ENCODE measurements around the gene IKBKE.

IKBKE gene

GRCh38 chr1:206521694-206522402 lies 51.6 kb downstream of the IKBKE start:
- peaks cover 7% of the 10 kb centered on the region for H3K4me1 Mint-ChIP-seq
- H3K27ac Mint-ChIP-seq = no peak overlapping the region
- H3K9me3 Mint-ChIP-seq = no peaks in the 10 kb centered on the region
- ATAC-seq (no peak), DNase-seq (no peak)
- H3K4me3 Mint-ChIP-seq = no peak overlapping the region
- H3K27me3 Mint-ChIP-seq = no peaks in the 10 kb centered on the region

DNA sequence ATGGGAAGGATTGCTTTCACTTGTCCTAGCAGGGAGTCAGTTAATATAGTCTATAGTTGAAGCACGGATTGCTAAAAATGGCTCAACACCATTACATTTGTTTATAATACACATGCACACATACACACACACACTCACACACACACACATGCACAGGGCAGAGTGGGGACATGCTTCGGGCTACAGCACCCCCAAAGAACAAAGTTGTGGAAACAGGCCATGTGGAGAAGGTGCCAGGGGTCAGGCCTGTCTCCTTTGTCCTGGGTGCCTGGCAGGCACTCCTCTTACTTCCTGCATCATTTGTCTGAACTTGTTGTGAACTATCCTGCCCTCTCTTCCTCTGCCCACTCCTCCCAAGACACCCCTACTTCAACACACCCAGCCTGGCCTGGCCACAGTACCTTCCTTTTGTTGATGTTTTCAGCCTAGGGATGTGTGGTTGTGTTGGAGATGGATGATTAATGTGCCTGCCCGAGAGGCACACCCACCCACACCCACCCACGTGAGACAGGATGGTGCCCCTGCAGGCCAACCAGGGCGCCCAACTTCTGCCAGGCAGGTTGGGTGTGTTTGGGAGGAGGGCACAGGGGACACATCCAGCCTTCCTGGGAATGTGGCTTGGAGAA lies 54.6 kb downstream of the IKBKE start:
- H3K27ac Mint-ChIP-seq = no peak overlapping the region
- no peaks in the 10 kb centered on the region for H3K27me3 Mint-ChIP-seq
- H3K4me1 Mint-ChIP-seq = peaks cover 7% of the 10 kb centered on the region
- no peak overlapping the region for H3K4me3 Mint-ChIP-seq
- H3K9me3 Mint-ChIP-seq = no peaks in the 10 kb centered on the region
- peak; percentile 49 for ATAC-seq
- DNase-seq = no peak

DNA sequence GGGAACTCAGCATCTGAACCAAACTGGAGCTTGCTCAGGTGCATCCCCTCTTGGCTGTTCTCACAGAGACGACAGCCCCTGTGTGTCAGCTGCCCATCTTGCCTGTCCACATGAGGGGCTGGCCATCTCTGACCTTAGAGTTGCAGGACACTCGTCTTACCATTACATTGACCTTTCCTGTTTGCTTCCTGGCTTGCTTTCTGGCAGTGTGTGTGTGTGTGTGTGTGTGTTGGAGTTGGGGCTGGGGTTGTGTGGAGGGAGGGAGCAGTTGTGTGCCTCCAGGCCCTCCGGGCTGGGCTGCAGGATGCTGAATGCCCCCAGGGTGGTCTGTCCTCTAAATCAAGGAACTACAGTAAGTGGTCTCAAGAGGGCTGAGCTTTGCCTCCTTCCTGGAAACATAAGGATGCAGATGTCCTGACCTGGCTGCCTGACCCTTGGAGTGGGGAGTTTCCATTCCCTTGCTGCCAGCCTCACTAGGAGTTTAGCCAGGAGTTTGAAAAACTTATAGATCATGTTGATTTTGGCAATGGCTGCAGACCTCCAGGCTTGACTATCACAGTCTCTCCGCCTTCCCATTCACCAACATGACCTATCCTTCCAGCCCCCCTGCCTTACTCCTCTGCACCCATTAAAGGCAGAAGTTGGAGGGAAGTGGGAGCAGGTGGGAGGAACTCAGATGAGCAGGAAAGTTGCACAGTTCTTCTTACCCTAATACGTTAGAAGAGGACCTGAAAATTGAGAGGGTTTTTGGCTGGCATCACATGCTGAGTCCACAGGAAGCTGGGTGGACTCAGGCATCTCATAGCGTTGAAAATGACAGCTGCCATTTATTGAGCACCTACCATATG lies 56.0 kb downstream of the IKBKE start:
- Mint-ChIP-seq H3K4me3 (no peak overlapping the region), H3K27me3 (no peaks in the 10 kb centered on the region), H3K4me1 (peaks cover 7% of the 10 kb centered on the region), H3K27ac (no peak overlapping the region), H3K9me3 (no peaks in the 10 kb centered on the region)
- no peak for DNase-seq
- no peak for ATAC-seq

GRCh38 chr1:206529425-206529824 lies 59.1 kb downstream of the IKBKE start:
- Mint-ChIP-seq H3K27me3 (no peaks in the 10 kb centered on the region), H3K4me3 (no peak overlapping the region), H3K4me1 (peaks cover 7% of the 10 kb centered on the region), H3K27ac (no peak overlapping the region), H3K9me3 (no peaks in the 10 kb centered on the region)
- ATAC-seq (no peak), DNase-seq (no peak)

DNA sequence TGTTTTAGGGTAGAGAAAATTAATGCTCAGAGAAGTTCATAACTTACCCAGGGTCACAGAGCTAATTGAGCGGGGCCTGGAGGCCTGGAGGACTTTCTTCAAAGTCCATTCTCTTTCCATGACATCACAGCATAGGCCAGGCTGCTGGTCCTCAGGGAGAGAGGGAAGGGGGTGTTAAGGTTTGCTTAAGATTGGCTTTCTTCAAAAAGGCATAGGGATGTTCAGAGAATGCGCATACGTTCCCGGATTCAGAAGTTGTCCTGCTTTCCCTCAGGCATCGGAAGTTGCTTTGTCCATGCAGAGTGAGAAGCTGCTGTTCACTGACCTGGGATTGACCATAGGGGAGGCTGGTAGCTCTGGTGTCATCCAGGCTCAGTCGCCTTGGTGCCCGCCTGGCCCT lies 62.1 kb downstream of the IKBKE start:
- no peaks in the 10 kb centered on the region for H3K27me3 Mint-ChIP-seq
- H3K27ac Mint-ChIP-seq = no peak overlapping the region
- H3K4me1 Mint-ChIP-seq = no peaks in the 10 kb centered on the region
- ATAC-seq (no peak), DNase-seq (no peak)
- no peaks in the 10 kb centered on the region for H3K9me3 Mint-ChIP-seq
- H3K4me3 Mint-ChIP-seq = no peak overlapping the region

GRCh38 chr1:206534552-206534951 lies 64.3 kb downstream of the IKBKE start:
- no peak overlapping the region for H3K27ac Mint-ChIP-seq
- no peaks in the 10 kb centered on the region for H3K27me3 Mint-ChIP-seq
- no peak for DNase-seq

GRCh38 chr1:206535853-206536188 lies 65.5 kb downstream of the IKBKE start:
- Mint-ChIP-seq H3K9me3 (no peaks in the 10 kb centered on the region), H3K27ac (no peak overlapping the region)
- no peak for ATAC-seq

More at GRCh38 chr1:206534552-206534951, 64.3 kb downstream of the IKBKE start:
- peaks cover under 1% of the 10 kb centered on the region for H3K4me1 Mint-ChIP-seq
- no peak for ATAC-seq
- H3K9me3 Mint-ChIP-seq = no peaks in the 10 kb centered on the region
- no peak overlapping the region for H3K4me3 Mint-ChIP-seq

GRCh38 chr1:206537141-206537540 lies 66.9 kb downstream of the IKBKE start:
- Mint-ChIP-seq H3K9me3 (no peaks in the 10 kb centered on the region), H3K4me1 (peaks cover 13% of the 10 kb centered on the region), H3K27me3 (no peaks in the 10 kb centered on the region), H3K4me3 (no peak overlapping the region), H3K27ac (no peak overlapping the region)
- DNase-seq = no peak
- no peak for ATAC-seq

More at GRCh38 chr1:206535853-206536188, 65.5 kb downstream of the IKBKE start:
- H3K27me3 Mint-ChIP-seq = no peaks in the 10 kb centered on the region
- H3K4me3 Mint-ChIP-seq = no peak overlapping the region
- no peak for DNase-seq
- H3K4me1 Mint-ChIP-seq = peaks cover 13% of the 10 kb centered on the region

GRCh38 chr1:206538086-206538770 lies 68.0 kb downstream of the IKBKE start:
- H3K4me1 Mint-ChIP-seq = peaks cover 13% of the 10 kb centered on the region
- ATAC-seq = no peak
- no peak overlapping the region for H3K4me3 Mint-ChIP-seq
- no peak for DNase-seq
- H3K27ac Mint-ChIP-seq = no peak overlapping the region
- no peaks in the 10 kb centered on the region for H3K27me3 Mint-ChIP-seq
- no peaks in the 10 kb centered on the region for H3K9me3 Mint-ChIP-seq

DNA sequence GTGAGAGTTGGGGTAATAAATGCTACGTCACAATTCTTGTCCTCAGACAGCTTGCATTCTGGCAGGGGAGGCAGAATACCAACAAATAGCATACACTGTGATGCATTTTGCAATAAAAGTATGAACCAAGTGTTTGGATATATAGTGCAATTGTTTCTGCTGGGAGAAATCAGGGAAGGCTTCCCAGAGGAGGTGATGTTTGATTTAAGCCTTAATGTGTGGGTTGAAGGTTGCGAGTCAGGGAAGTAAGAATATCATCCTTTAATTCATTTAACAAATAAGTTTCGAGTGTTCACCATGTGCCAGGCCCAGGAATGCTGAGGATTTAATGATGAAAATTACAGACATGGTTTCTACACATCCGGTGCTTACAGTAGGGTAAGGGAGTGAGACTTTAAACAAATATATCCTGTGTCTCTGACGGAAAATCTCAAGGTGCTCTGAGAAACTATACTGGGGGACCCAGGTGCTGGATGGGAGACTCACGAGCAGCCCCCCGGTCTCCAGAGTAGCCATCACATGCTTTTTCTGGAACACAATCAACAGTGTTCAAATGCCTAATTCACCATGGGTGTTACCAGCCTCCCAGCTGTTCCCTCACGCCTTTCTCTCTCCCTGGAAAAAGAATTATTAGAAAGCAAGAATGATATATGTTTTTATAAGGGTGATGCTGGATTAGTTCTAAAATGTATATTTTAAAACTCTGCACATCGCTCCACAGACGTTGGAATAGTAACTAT lies 68.8 kb downstream of the IKBKE start:
- H3K4me3 Mint-ChIP-seq = no peak overlapping the region
- ATAC-seq = no peak
- H3K9me3 Mint-ChIP-seq = no peaks in the 10 kb centered on the region
- peaks cover 13% of the 10 kb centered on the region for H3K4me1 Mint-ChIP-seq
- DNase-seq = no peak
- H3K27ac Mint-ChIP-seq = no peak overlapping the region
- no peaks in the 10 kb centered on the region for H3K27me3 Mint-ChIP-seq

- Mint-ChIP-seq H3K4me3 (no peak overlapping the region), H3K9me3 (no peaks in the 10 kb centered on the region), H3K27me3 (no peaks in the 10 kb centered on the region), H3K4me1 (peaks cover 22% of the 10 kb centered on the region), H3K27ac (no peak overlapping the region)
- DNase-seq (no peak), ATAC-seq (no peak)
Measured at GRCh38 chr1:206540044-206540780, 69.9 kb downstream of the IKBKE start.

GRCh38 chr1:206541236-206541833 lies 71.1 kb downstream of the IKBKE start:
- ATAC-seq (no peak), DNase-seq (no peak)
- Mint-ChIP-seq H3K27me3 (no peaks in the 10 kb centered on the region), H3K27ac (peak overlapping the region; percentile 43 to 72), H3K9me3 (no peaks in the 10 kb centered on the region), H3K4me1 (peaks cover 33% of the 10 kb centered on the region), H3K4me3 (no peak overlapping the region)

DNA sequence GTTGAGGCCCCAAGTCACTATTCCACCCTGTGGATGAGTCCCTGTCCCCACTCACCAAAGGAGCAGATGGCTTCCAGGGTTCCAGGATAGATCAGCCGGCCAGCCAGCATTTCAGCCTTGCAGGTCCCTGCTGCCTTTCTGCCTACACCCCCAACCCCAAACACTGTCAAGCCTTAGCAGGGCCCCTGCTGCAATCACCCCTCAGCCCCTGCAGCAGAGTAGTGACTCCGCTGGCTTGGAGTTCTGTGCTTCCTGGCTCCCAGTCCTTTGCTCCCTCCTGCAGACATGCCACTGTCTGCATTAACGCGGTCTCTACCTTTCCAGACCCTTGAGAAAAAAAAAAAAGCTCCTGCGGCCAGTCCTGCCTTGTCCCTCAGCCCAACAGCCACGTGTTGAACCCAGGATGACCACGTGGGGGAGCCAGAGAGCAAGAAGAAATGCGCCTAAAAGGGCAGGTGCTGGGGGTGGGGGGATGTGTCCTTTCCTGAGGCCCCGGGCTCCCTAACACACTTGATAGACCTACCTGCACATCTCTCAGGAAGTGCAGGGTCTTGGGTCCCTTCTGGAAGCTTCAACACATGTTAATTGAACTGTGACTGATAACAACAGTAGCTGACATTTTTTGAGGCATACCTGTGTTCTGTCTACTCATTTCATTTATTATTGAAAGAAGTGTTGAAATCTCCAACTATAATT lies 74.4 kb downstream of the IKBKE start:
- H3K27ac Mint-ChIP-seq = peak overlapping the region in 1 of 2 donors; percentile 91
- DNase-seq (peak; percentile 76 to 81), ATAC-seq (peak; percentile 78)
- H3K27me3 Mint-ChIP-seq = no peaks in the 10 kb centered on the region
- no peak overlapping the region for H3K4me3 Mint-ChIP-seq
- H3K9me3 Mint-ChIP-seq = no peaks in the 10 kb centered on the region
- peaks cover 46% of the 10 kb centered on the region for H3K4me1 Mint-ChIP-seq

DNA sequence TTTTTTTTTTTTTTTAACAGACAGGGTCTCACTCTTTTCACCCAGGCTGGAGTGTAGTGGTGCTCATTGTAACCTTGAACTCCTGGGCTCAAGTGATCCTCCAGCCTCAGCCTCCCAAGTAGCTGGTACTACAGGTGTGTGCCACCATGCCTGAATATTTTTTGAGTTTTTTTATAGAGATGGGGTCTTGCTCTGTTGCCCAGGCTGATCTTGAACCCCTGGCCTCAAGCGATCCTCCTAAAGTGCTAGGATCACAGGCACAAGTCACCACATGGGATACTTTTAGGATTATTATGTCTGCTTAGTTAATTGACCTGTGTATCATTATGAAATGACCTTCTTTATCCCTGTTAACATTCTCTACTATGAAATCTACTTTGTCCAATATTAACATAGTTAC lies 75.1 kb downstream of the IKBKE start:
- peak; percentile 17 for ATAC-seq
- Mint-ChIP-seq H3K4me1 (peaks cover 45% of the 10 kb centered on the region), H3K27ac (no peak overlapping the region), H3K9me3 (no peaks in the 10 kb centered on the region), H3K4me3 (no peak overlapping the region), H3K27me3 (no peaks in the 10 kb centered on the region)
- no peak for DNase-seq
